HepG2 (cell line): ENCODE measurements around the gene STAT5A.

Experiments
- CTCF ChIP-seq: sonication (generic); formaldehyde crosslinking; IDR thresholded peaks from 2 replicates; pipeline ENCODE4 v1.5.0; 2020; ENCODE audit warnings: mild to moderate bottlenecking, missing genetic modification reagents, moderate library complexity
- FOXA3 ChIP-seq: IDR thresholded peaks from 2 replicates; pipeline ENCODE4 v1.6.1; 2016; ENCODE audit warnings: missing genetic modification reagents, missing compliant biosample characterization
- FOXO4 ChIP-seq: sonication (generic); formaldehyde crosslinking; conservative IDR thresholded peaks from 2 replicates; pipeline ENCODE4 v1.8.1; 2023; ENCODE audit warnings: missing genetic modification reagents
- FOXP4 ChIP-seq: sonication (generic); formaldehyde crosslinking; IDR thresholded peaks from 2 replicates; pipeline ENCODE4 v1.4.0; 2020; ENCODE audit warnings: missing genetic modification reagents
- MYPOP ChIP-seq: sonication (generic); formaldehyde crosslinking; IDR thresholded peaks from 2 replicates; pipeline ENCODE4 v1.8.1; 2023; ENCODE audit warnings: mild to moderate bottlenecking, moderate library complexity, missing genetic modification reagents
- RAD51 ChIP-seq: fragments of 450-650 bp; IDR thresholded peaks from 2 replicates; pipeline ENCODE4 v1.6.1; 2016; ENCODE audit warnings: borderline replicate concordance
- REST ChIP-seq, 2 experiments: IDR thresholded peaks; 2 replicates each; pipeline ENCODE4 v1.6.1; 2011 to 2012; ENCODE audit warnings: low read length in 2 of 2, borderline replicate concordance in 1 of 2, low read depth in 1 of 2, mild to moderate bottlenecking in 1 of 2, moderate library complexity in 1 of 2
- ZNF556 ChIP-seq: sonication (generic); formaldehyde crosslinking; IDR thresholded peaks from 2 replicates; pipeline ENCODE4 v1.4.0; 2020; ENCODE audit warnings: mild to moderate bottlenecking, missing genetic modification reagents, borderline replicate concordance

GRCh38 chr17:42309986-42310786, 21.9 kb downstream of the STAT5A start:
- TF ChIP-seq RAD51 (no peak), CTCF (peak; percentile 8; the same call in 1 of the 2 replicates), REST (IDR thresholded peaks at IDR 0.05; ENCODE audit: borderline replicate concordance in 1 of 2, low read depth in 1 of 2, low read length in 2 of 2) (no peak), FOXA3 (no peak), FOXP4 (no peak), FOXO4 (CRISPR knock-in tag) (no peak), MYPOP (CRISPR knock-in tag) (no peak), ZNF556 (CRISPR knock-in tag) (no peak)
